Measurements from ENCODE around the gene SRBD1.
A peak's percentile ranks its signal among the peaks of the same experiment; 100 is the strongest.

SRBD1 gene

GRCh38 chr2:45353879-45354278 lies 257.2 kb downstream of the SRBD1 start:
- DNase-seq = peak; percentile 99

- no peak for DNase-seq
Observed at GRCh38 chr2:45352506-45352905, 258.6 kb downstream of the SRBD1 start.

DNA sequence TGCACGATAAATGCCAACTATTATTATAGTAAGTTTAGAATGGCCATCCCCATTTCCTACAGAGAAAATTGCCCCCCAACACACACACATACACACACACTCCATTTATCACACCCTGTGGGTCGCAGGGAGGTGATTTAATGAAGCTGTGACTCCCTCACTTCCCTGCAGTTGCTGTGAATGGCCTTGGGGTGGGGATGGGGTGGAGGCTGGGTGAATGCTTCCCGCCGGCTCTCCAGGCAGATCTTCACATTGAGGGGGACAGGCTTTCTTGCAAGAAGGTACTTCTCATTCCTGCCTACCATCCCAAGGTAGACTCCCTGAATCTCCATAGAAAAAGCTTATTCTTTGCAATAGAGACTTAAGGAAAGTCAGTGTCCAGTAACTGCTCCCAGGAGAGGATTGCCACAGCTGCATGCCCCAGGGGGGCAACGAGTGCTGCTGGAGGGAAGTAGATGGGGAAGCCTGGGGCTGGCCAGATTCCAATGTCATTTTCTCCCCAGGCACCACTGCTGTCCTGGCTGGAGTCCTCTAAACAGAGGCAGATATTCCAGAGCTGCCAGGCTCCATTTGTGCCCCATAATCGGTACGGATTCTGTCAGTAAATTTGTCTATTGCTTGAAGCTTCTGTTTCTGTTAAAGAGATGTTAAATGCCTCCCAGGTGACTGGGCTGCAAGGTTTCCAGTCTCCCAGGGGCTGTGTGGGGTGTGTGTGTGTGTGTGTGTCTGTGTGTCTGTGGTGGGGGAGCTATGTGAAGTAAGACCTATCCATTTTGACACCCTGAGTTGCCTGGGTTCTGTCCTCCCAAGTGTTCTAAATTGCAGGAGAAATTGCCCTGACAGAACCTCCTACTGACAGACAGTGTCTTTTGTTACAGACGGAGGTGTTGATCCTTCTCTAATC lies 265.5 kb downstream of the SRBD1 start:
- no peak for DNase-seq

- DNase-seq = no peak
Observed at GRCh38 chr2:45344502-45344901, 266.6 kb downstream of the SRBD1 start.

DNA sequence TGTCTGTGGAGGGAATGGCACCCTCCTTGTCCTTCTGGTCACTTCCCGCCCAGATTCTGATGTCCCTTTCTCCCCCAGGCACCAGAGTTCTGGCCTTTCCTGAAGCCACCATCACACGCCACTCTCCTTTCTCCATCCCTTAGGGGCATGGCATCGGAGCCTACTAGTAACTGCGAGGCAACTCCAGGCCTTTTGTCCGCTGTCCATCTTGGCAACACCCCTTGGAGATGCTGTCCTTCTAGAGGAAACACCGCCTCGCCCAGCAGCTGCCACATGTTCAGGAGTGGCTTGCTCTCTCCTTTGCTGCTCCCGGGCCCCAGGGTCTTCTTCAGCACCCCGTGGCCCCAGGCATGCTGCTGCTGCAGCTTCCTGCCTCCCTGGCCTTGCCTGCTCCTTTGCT lies 267.0 kb downstream of the SRBD1 start:
- no peak for DNase-seq

GRCh38 chr2:45343251-45344017 lies 267.6 kb downstream of the SRBD1 start:
- no peak for DNase-seq

DNA sequence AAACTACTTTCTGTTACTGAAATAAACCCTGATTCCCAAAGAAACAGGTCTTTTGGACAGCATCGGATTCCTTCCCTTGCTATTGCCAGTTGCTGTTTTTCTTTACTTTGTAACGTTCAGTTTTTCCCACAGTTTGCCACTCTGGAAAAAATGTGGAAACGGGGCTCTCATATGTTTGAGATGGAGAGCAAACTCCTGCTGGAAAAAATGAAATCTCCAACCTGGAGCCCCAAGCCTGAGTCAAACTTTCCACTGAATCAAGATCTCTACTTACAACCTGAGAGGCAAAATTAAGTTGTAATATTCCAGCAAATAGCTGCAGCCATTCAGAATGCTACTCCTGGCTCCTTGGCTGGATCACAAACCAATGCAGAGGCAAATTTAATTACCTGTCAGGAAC lies 270.7 kb downstream of the SRBD1 start:
- no peak for DNase-seq

GRCh38 chr2:45339253-45339652 lies 271.8 kb downstream of the SRBD1 start:
- DNase-seq = no peak
